ENCODE results near the gene PDP2. TPM values are rescaled to one million over a fixed set of nuclear protein-coding genes. Genes with fewer than 3 reads are reported as not detected.
A peak's percentile ranks its signal among the peaks of the same experiment; 100 is the strongest.

The PDP2 gene, protein sequence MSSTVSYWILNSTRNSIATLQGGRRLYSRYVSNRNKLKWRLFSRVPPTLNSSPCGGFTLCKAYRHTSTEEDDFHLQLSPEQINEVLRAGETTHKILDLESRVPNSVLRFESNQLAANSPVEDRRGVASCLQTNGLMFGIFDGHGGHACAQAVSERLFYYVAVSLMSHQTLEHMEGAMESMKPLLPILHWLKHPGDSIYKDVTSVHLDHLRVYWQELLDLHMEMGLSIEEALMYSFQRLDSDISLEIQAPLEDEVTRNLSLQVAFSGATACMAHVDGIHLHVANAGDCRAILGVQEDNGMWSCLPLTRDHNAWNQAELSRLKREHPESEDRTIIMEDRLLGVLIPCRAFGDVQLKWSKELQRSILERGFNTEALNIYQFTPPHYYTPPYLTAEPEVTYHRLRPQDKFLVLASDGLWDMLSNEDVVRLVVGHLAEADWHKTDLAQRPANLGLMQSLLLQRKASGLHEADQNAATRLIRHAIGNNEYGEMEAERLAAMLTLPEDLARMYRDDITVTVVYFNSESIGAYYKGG
- 18.3 TPM for total RNA-seq (ENCODE audit: unreplicated experiment)
- long read RNA-seq, partial matches to known transcripts: 1 of 5 reads
- long read RNA-seq, other reads (novel, unspliced or antisense): 3 of 5 reads

DNA sequence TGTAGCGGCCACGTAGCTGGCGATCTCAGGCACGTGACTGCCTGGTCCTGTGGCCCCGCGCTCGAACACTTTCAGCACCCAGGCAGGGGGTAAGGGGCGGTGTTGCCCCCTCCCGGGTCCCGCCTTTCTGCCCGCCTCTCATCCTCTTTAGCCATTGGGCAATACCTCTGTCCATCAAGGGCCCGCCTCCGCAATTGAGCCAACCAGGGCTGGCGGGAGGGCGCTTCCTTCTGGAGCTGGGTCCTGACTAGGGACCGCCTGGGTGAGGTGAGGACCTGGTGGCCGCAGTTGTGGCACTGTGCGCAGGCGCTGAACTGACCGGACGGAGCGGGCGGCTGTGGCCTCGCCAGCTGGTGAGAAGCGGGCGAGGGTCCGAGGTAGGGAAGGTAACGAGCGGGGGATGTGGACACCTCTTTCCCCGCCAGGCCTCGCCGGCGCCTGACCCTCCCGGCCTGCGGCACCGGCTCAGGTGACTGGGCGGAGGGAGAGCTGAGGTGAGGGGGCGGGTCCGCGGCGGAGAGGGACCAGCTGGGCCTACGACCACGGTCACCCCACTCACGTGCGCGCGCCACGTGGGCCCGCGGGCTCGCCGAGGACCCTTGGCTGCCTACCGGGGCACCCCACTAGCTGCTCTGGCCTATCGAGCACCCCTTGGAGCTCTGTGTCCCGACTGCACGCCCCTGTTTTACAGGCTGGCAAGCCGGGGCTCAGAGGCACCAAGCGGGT, at the start of gene PDP2:
TSS of gene PDP2 (plus strand) at position 228 of the 726 bp plus-strand sequence. CDS start 3,770 bp downstream, outside the sequence.
- DNase-seq: peak; percentile 96
- no peaks in the 10 kb centered on the region for H3K36me3 Mint-ChIP-seq (ENCODE audit: unreplicated experiment)
- H3K27me3 Mint-ChIP-seq (ENCODE audit: unreplicated experiment): peaks cover 7% of the 10 kb centered on the region
- TF ChIP-seq, protein P1, sequence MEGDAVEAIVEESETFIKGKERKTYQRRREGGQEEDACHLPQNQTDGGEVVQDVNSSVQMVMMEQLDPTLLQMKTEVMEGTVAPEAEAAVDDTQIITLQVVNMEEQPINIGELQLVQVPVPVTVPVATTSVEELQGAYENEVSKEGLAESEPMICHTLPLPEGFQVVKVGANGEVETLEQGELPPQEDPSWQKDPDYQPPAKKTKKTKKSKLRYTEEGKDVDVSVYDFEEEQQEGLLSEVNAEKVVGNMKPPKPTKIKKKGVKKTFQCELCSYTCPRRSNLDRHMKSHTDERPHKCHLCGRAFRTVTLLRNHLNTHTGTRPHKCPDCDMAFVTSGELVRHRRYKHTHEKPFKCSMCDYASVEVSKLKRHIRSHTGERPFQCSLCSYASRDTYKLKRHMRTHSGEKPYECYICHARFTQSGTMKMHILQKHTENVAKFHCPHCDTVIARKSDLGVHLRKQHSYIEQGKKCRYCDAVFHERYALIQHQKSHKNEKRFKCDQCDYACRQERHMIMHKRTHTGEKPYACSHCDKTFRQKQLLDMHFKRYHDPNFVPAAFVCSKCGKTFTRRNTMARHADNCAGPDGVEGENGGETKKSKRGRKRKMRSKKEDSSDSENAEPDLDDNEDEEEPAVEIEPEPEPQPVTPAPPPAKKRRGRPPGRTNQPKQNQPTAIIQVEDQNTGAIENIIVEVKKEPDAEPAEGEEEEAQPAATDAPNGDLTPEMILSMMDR (IDR thresholded peaks at IDR 0.05; ENCODE audit: partially characterized antibody, unreplicated experiment): no peak
- peak within 1 kb of the TSS; percentile 85 for H3K27ac Mint-ChIP-seq (ENCODE audit: unreplicated experiment)
- H3K4me3 Mint-ChIP-seq (ENCODE audit: unreplicated experiment): peak within 1 kb of the TSS; percentile 98
- peaks cover 6% of the 10 kb centered on the region for H3K9me3 Mint-ChIP-seq (ENCODE audit: unreplicated experiment)
- peaks cover 9% of the 10 kb centered on the region for H3K4me1 Mint-ChIP-seq (ENCODE audit: low read depth, unreplicated experiment)

- Mint-ChIP-seq H3K9me3 (ENCODE audit: unreplicated experiment) (peaks cover 7% of the 10 kb centered on the region), H3K27me3 (ENCODE audit: unreplicated experiment) (peaks cover 4% of the 10 kb centered on the region), H3K36me3 (ENCODE audit: unreplicated experiment) (no peaks in the 10 kb centered on the region), H3K4me3 (ENCODE audit: unreplicated experiment) (no peak overlapping the region), H3K4me1 (ENCODE audit: low read depth, unreplicated experiment) (peaks cover 11% of the 10 kb centered on the region), H3K27ac (ENCODE audit: unreplicated experiment) (no peak overlapping the region)
- TF ChIP-seq, protein P1 (IDR thresholded peaks at IDR 0.05; ENCODE audit: partially characterized antibody, unreplicated experiment): no peak
- no peak for DNase-seq
Measured at GRCh38 chr16:66832190-66832589, 48.1 kb upstream of the PDP2 start.

GRCh38 chr16:66832661-66833305, 47.5 kb upstream of the PDP2 start:
- Mint-ChIP-seq H3K9me3 (ENCODE audit: unreplicated experiment) (peaks cover 7% of the 10 kb centered on the region), H3K4me3 (ENCODE audit: unreplicated experiment) (no peak overlapping the region), H3K27ac (ENCODE audit: unreplicated experiment) (no peak overlapping the region), H3K4me1 (ENCODE audit: low read depth, unreplicated experiment) (peaks cover 9% of the 10 kb centered on the region), H3K36me3 (ENCODE audit: unreplicated experiment) (no peaks in the 10 kb centered on the region), H3K27me3 (ENCODE audit: unreplicated experiment) (peaks cover 4% of the 10 kb centered on the region)
- no peak for DNase-seq
- TF ChIP-seq, protein P1 (IDR thresholded peaks at IDR 0.05; ENCODE audit: partially characterized antibody, unreplicated experiment): no peak

DNA sequence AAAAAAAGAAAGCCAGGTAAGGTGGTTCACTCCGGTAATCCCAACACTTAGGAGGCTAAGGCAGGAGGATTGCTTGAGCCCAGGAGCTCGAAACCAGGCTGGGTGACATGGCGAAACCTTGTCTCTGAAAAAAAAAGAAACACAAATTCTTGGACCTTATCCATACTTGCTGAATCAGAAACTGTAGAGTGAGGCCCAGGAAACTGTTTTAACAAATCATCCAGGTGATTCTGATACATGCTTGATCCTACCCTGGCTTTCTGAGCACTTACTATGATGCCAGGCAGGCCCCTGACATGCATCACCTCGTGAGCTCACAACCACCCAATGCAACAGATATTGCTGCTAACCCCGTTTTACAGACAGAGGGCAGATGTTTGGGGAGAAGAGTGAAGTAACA, 45.6 kb upstream of the PDP2 start:
- Mint-ChIP-seq H3K9me3 (ENCODE audit: unreplicated experiment) (no peaks in the 10 kb centered on the region), H3K36me3 (ENCODE audit: unreplicated experiment) (peaks cover 8% of the 10 kb centered on the region), H3K27ac (ENCODE audit: unreplicated experiment) (no peak overlapping the region), H3K4me1 (ENCODE audit: low read depth, unreplicated experiment) (no peaks in the 10 kb centered on the region), H3K27me3 (ENCODE audit: unreplicated experiment) (peaks cover 5% of the 10 kb centered on the region), H3K4me3 (ENCODE audit: unreplicated experiment) (no peak overlapping the region)
- TF ChIP-seq, protein P1 (IDR thresholded peaks at IDR 0.05; ENCODE audit: partially characterized antibody, unreplicated experiment): no peak
- DNase-seq: no peak

All from glutamatergic neuron (in vitro differentiated cells).